RWPE2 (cell line): Measurements from ENCODE around the gene ZBTB21.
A peak's percentile ranks its signal among the peaks of the same experiment; 100 is the strongest.

Experiments
- ATAC-seq: fragments of 200-7000 bp; cut with Tn5 transposase; 3 replicates; pipeline ENCODE4 v1.9.1; 2021; ENCODE audit warnings: low read depth
- DNase-seq: peaks from one replicate; pipeline ENCODE4 v3.0.0-alpha.2; 2020; ENCODE audit warnings: low spot score
- H3K27ac ChIP-seq: fragments of 450-650 bp; 2 replicates; pipeline ENCODE4 v1.5.1; 2017; ENCODE audit warnings: mild to moderate bottlenecking; ENCODE audit not compliant: poor library complexity, severe bottlenecking
- H3K27me3 ChIP-seq: fragments of 250-450 bp; sonication (Bioruptor Pico); 2 replicates; pipeline ENCODE4 v1.5.1; 2021; ENCODE audit warnings: mild to moderate bottlenecking, moderate library complexity; ENCODE audit not compliant: insufficient read depth, poor library complexity, severe bottlenecking
- H3K36me3 ChIP-seq: fragments of 250-450 bp; sonication (Bioruptor Pico); 2 replicates; pipeline ENCODE4 v1.5.1; 2020; ENCODE audit warnings: low read depth, mild to moderate bottlenecking, moderate library complexity
- H3K4me1 ChIP-seq: fragments of 250-450 bp; sonication (Bioruptor Pico); 2 replicates; pipeline ENCODE4 v1.5.1; 2021; ENCODE audit warnings: mild to moderate bottlenecking, moderate library complexity; ENCODE audit not compliant: insufficient read depth, poor library complexity, severe bottlenecking
- H3K4me3 ChIP-seq: fragments of 250-450 bp; sonication (Bioruptor Pico); 2 replicates; pipeline ENCODE4 v1.5.1; 2021; ENCODE audit warnings: mild to moderate bottlenecking, moderate library complexity; ENCODE audit not compliant: severe bottlenecking
- H3K9me3 ChIP-seq: fragments of 250-450 bp; sonication (Bioruptor Pico); 2 replicates; pipeline ENCODE4 v1.5.1; 2021; ENCODE audit warnings: mild to moderate bottlenecking, moderate library complexity; ENCODE audit not compliant: severe bottlenecking
- CTCF ChIP-seq: fragments of 450-650 bp; IDR thresholded peaks from one replicate; pipeline ENCODE4 v1.5.1; 2017; ENCODE audit warnings: mild to moderate bottlenecking, moderate library complexity; ENCODE audit not compliant: poor library complexity, severe bottlenecking

The ZBTB21 gene

GRCh38 chr21:42003051-42003461 is 7.1 kb downstream of the ZBTB21 start:
- ATAC-seq (peak; percentile 25; the same call in 1 of the 3 replicates), DNase-seq (no peak)

DNA sequence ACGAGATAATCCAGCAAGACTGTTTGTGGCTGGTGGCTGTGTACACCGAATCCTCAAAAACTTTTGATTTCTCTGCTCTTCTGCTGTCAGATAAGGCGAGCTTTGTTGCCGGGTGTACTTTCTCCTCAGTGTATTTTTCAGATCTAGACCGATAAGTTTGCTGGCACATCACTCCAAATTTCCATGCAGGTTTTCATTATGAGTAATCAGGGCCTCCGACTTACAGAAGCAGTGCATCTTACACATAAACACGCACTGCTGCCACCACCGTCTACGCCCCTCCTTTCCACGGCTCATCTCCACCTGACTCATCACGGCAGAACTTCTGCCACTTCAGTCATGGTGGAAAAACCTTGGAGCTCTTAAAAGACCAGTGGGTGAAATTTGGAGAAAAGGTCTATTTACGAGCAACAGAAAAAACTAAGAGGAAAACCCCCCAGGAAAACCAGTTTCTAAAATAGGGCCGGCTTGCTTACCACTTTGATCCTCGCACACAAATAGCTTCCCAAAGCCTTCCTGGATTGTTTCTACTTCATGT is 7.7 kb downstream of the ZBTB21 start:
- peak; percentile 95 for ATAC-seq
- TF ChIP-seq CTCF, result no peak
- peak overlapping the region; percentile 57 for H3K27ac ChIP-seq
- H3K27me3 ChIP-seq, result no peaks in the 10 kb centered on the region
- H3K4me1 ChIP-seq, result peaks cover 17% of the 10 kb centered on the region
- H3K9me3 ChIP-seq, result no peaks in the 10 kb centered on the region
- no peak for DNase-seq
- H3K36me3 ChIP-seq, result peaks cover 56% of the 10 kb centered on the region
- no peak overlapping the region for H3K4me3 ChIP-seq

More at GRCh38 chr21:42003051-42003461, 7.1 kb downstream of the ZBTB21 start:
- Histone ChIP-seq H3K36me3 (peaks cover 58% of the 10 kb centered on the region), H3K4me1 (peaks cover 17% of the 10 kb centered on the region), H3K9me3 (no peaks in the 10 kb centered on the region), H3K27ac (peak overlapping the region; percentile 57), H3K4me3 (no peak overlapping the region), H3K27me3 (no peaks in the 10 kb centered on the region)
- TF ChIP-seq CTCF, result no peak

DNA sequence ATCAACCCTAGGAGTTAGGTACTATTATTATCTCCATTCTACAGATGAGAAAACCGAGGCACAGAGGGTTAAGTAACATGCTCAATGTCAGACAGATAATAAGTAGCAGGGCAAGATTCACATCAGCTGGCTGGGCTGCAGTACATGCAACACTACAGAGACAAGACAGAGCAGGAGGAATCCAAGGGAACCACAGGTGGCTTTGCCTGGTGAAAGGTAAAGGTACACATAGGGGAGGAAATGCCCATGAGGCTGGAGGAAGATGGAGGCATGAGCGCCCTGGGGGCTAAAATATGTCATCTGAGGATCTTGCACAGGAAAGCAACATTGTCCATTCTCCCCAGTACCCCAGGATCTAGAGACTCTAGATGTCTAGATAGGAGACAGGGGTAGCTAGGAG is 8.4 kb downstream of the ZBTB21 start:
- Histone ChIP-seq H3K27ac (peak overlapping the region; percentile 57), H3K27me3 (no peaks in the 10 kb centered on the region)

DNA sequence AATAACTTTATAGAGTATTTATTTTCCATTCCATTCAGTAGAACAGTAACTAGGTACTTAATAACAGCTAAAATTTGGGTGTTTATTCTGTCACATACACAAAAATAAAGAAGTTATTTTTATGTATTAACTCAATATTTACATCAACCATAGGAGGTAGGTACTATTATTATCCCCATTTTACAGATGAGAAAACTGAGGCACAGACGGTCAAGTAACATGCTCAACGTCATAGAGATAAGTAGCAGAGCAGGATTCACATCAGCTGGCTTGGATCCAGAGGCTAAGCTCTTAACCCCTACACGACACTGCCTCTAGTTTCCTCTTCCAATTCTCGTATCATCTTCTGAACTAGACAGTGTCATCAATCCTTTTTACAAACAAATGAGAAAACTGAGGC is 9.3 kb downstream of the ZBTB21 start:
- no peak overlapping the region for H3K4me3 ChIP-seq
- H3K4me1 ChIP-seq, result peaks cover 17% of the 10 kb centered on the region
- ATAC-seq (no peak), DNase-seq (no peak)
- TF ChIP-seq CTCF, result no peak
- peaks cover 60% of the 10 kb centered on the region for H3K36me3 ChIP-seq
- no peak overlapping the region for H3K27ac ChIP-seq
- no peaks in the 10 kb centered on the region for H3K27me3 ChIP-seq
- H3K9me3 ChIP-seq, result peaks cover 5% of the 10 kb centered on the region

More for the DNA sequence above, 8.4 kb downstream of the ZBTB21 start:
- peaks cover 55% of the 10 kb centered on the region for H3K36me3 ChIP-seq
- ATAC-seq (no peak), DNase-seq (no peak)
- no peak for TF ChIP-seq CTCF
- H3K4me1 ChIP-seq, result peaks cover 17% of the 10 kb centered on the region
- H3K4me3 ChIP-seq, result no peak overlapping the region
- no peaks in the 10 kb centered on the region for H3K9me3 ChIP-seq

GRCh38 chr21:41997657-41998056 is 12.5 kb downstream of the ZBTB21 start:
- peaks cover 86% of the 10 kb centered on the region for H3K36me3 ChIP-seq

More at GRCh38 chr21:41997657-41998056, 12.5 kb downstream of the ZBTB21 start:
- no peak for TF ChIP-seq CTCF
- no peak overlapping the region for H3K4me3 ChIP-seq
- peaks cover 12% of the 10 kb centered on the region for H3K9me3 ChIP-seq
- H3K27ac ChIP-seq, result no peak overlapping the region
- H3K4me1 ChIP-seq, result peaks cover 7% of the 10 kb centered on the region
- ATAC-seq (no peak), DNase-seq (no peak)
- no peaks in the 10 kb centered on the region for H3K27me3 ChIP-seq
